HG03025 (cell line): ENCODE measurements around the gene SV2B.

ENCODE experiments used
- ATAC-seq: cut with Tn5 transposase; IDR thresholded peaks from one replicate; pipeline ENCODE4 v1.9.1; 2021; ENCODE audit warnings: mild to moderate bottlenecking, moderate library complexity; ENCODE audit not compliant: unreplicated experiment, low FRiP score

The SV2B gene

DNA sequence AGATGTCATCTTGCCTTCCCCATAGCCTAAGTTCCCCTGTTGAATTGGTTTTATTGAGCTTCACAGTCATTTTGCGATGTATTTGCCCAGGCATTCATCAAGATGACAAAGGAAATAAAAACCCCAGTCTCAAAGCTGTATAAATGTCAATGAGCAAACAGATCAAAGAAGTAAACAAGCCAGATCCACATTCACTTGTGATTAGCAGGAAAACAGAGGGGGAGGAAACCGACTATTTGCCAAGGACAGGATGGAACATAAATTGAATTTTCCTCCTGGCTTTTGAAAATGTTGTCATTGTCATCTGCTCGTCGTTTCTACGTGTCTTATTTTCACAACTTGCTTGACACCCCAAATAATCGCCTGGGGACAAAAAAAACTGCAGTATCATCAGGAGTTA lies 83.5 kb downstream of the SV2B start:
- ATAC-seq: no peak

- no peak for ATAC-seq
Observed at GRCh38 chr15:91184441-91184840, 84.4 kb downstream of the SV2B start.

DNA sequence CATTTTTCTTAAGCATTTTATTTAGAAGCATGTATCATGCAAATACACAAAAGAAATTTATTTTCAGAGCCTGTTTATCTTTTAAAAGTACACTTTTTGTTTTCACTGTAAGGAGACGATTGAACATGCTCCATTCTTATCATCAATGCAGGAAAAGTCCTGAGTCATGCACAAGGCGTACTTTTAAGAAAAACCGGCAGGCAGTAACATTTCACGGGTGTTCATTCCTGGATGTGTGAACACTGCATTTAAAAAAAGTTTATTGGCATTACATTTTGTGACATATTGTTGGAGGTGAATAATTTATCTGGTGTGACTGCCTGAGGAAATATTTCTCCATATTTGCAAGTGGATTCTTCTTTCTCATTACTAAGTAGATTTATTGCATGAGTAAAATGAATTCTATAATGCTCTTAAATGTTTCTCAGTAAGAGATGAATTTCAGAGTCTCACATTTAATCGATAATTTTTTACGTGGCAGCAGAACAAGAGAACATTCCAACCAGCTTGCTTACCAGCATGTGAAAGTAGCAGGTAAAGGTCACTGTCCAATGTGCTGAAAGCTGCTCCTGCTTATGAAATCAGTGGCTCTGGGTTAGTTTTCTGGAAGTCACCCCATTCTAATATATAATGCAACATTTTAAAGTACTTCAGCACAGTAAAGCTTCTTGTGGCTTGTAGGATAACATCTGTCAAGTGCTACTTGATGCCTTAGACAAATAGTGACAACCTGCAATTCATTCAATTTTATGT lies 87.0 kb downstream of the SV2B start:
- ATAC-seq: no peak

DNA sequence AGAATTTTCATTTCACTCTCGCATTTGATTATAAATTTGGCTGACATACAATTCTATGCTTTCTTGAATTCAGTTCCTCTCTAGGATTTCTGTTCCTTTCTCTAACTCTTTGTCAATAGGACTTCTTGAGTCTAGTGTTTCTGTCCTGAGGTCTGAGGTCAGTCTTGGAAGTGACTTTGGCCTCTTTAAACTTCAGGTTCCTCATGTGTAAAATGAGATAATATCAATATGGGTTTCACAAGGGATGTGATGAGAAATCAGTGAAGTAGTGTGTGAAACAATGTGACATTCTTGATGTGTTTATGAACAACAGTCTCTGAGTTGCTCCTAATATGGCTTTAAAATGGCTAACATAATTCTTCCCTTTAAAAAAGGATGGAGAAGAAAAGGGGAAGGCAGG lies 92.2 kb downstream of the SV2B start:
- ATAC-seq: no peak

DNA sequence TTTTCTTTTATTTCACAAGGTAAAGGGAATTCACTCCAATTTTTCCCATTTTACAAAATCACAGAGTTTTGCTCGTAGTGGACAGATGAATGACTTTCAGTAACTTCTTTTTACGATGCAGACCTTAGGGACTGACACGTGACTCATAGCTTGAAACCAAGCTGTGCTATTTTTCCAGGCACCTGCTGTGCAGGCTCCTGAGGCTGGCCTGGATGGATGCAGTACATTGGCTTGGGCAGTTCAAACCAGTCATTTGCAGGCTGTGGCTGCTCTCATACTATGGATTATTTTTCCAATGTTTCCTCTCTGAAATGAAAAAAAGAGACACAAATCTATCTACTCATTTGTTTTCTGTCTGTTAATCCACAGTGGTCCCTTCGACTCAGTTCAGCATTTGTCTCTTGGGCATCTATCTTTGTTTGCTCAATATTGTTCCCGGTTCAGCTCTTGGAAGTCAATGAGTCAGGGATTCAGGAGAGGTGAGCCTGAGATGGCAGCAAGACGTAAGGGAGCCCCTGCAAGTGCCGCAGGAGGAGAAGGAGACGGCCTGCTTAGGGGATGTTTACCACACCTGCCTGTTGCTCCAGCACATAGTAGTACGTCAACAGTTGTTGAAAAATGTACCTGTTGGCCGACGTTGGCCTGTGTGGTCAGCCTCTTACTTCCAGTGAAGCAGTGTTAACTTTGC lies 92.8 kb downstream of the SV2B start:
- no peak for ATAC-seq

GRCh38 chr15:91193378-91193720 lies 93.3 kb downstream of the SV2B start:
- no peak for ATAC-seq

DNA sequence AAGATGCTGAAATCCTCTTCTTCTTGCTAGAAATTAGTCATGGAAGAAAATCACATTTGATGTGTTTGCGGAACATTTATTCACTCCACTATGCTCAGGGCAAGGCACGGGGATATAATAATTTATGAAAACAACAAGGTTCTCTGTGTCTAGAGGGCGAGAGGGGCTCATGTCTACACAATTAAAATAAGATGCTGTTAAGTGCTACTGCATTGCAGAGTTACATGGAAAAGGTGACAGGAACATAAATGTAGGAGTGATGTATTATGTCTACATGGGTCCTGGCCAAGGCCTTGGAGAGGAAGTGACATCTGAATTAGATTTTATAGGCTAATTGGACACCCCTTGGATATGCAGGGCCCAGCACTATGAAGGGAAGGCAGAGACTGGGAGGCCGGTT lies 96.1 kb downstream of the SV2B start:
- no peak for ATAC-seq

- no peak for ATAC-seq
Observed at GRCh38 chr15:91196768-91197167, 96.7 kb downstream of the SV2B start.

- no peak for ATAC-seq
Observed at GRCh38 chr15:91199511-91199910, 99.5 kb downstream of the SV2B start.

- ATAC-seq: no peak
Observed at GRCh38 chr15:91200101-91200754, 100.2 kb downstream of the SV2B start.

DNA sequence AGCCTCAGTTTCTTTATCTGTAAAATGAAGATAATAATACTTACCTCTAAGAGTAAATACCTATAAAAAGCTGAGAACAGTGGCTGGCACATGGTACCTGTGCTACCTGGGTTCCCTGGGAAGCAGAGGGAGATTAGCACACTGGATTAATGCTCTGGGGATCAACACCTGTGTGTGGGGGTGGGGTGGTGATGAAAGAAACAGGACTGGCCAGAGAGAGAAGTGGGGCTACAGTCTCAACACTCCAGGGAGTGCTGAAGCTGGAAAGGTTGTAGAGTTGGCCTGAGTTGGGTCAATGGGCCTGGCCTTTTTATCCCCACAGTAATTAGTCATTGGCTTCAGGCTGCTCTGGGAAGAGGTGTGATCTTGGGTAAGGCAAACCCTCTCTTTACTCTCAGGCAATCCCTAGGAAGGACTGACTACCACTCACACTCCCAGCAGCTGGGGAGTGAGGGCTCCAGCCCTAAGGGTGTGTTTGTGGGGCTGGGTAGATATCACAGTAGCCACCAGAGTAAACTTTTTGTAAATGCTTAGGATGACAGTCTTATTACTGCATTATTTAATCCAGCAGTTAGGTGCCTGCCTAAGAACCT lies 102.5 kb downstream of the SV2B start:
- ATAC-seq: no peak

- no peak for ATAC-seq
Observed at GRCh38 chr15:91203619-91204203, 103.7 kb downstream of the SV2B start.

GRCh38 chr15:91208371-91208770 lies 108.3 kb downstream of the SV2B start:
- no peak for ATAC-seq

GRCh38 chr15:91209318-91209717 lies 109.3 kb downstream of the SV2B start:
- no peak for ATAC-seq

DNA sequence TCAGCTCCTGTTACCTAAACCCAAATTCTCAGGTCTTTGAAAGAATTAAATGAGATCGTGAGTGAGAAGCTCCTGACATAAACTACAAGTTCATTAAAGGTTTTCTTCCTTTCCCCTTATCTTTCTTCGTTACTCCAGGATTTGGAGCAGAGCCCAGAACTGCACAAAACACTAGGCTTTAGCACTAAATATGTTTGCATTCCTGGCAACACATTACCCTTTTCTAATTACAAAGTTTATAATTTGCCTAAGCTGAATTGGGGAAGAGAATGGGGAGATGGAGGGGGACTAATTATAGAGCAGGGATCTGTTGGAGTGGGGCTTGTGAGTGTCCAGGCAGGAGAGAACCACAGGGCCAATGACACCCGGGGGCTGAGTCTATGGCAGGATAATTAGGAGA lies 109.7 kb downstream of the SV2B start:
- no peak for ATAC-seq

GRCh38 chr15:91214675-91215590 lies 114.9 kb downstream of the SV2B start:
- no peak for ATAC-seq

DNA sequence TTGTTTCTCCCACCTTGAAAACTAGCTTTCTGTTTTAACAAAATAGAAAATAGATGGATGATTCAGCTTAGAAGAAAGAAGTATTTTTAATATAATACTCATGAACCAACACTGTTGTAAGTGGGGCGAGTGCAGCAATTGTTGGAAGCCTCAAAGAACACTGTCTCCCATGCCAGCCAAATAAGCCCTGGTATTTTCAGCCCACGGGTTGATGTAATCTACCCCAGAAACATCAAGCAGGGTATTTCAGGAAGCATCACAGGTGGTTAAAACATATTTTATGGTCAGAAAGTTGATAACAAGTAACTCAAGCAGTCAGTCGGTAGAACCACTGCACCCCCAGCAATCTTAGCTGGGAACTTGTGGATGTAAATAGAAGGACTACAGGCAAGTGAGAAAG lies 115.9 kb downstream of the SV2B start:
- ATAC-seq: no peak

DNA sequence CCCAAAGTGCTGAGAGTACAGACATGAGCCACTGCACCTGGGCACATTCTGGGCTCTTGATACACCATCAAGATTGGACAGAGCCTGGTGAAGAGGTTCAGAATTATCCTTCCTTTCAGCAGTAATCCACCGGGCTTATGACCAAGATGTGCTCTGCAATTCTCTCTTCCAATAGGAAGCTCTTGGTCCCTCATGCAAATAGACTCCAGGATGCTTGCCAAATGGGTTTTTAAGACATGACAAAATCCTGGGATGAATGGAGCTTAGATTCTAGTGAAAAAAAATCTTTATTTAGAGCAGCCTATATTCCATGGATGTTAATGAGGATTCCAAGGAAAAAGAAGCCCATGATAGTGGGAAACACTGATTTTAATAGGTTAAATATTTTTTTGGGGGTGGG lies 119.1 kb downstream of the SV2B start:
- ATAC-seq: no peak

DNA sequence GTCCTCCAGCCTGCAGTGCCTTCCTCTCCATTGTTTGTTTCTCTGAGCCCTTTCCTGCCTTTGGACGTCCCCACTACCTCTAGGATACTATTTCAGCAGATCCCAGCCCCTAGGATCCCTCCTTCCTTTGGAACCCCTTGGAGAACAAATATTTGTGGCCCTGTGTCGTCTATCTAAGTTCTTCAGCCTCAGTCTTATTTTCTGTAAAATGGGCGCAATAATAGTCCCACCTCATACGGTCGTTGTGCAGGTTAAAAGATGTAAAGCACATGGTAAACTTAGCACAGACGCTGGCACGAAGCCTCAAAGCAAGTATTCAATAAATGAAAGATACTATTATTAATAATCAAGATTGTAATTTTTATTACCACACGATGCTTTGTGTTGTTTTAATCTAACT lies 122.0 kb downstream of the SV2B start:
- no peak for ATAC-seq

DNA sequence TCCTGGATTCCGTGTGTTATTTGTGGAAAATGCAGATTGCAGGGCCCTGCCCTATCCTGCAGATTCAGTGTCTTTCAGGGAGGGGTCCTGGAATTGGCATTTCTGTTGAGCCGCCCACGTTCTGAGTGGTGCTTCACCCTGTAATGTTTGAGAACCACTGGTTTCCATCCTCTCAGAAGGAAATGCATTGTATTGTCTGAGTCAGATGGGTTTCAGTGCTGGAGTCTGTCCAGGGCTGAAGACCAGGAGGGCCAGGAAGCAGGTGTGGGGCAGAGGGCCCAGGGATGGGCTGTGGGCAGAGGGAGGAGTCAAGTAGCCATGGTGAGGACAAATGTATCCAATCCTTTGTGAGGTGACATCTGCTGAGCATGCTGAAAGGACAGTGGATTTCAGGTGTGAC lies 123.8 kb downstream of the SV2B start:
- ATAC-seq: no peak
